IPS DF 6.9 (cell line): ENCODE results near the gene PALLD.

ENCODE experiments used
- DNase-seq: peaks from one replicate; pipeline ENCODE4 v3.0.0-alpha.2; 2013; ENCODE audit warnings: low read depth, low spot score
- H3K27ac ChIP-seq: one replicate; pipeline ENCODE4 v1.5.1; 2013; ENCODE audit warnings: low read length, control low read depth
- H3K27me3 ChIP-seq: 2 replicates; pipeline ENCODE4 v1.6.1; 2013; ENCODE audit warnings: mild to moderate bottlenecking, low read length; ENCODE audit not compliant: control insufficient read depth, insufficient read depth
- H3K36me3 ChIP-seq: 2 replicates; pipeline ENCODE4 v1.6.1; 2013; ENCODE audit warnings: low read length; ENCODE audit not compliant: control insufficient read depth, insufficient read depth
- H3K4me1 ChIP-seq: 2 replicates; pipeline ENCODE4 v1.6.1; 2013; ENCODE audit warnings: low read length; ENCODE audit not compliant: control insufficient read depth, insufficient read depth
- H3K4me3 ChIP-seq: 2 replicates; pipeline ENCODE4 v1.5.1; 2013; ENCODE audit warnings: mild to moderate bottlenecking, low read length
- H3K9me3 ChIP-seq: 2 replicates; pipeline ENCODE4 v1.6.1; 2013; ENCODE audit warnings: low read length, inconsistent platforms; ENCODE audit not compliant: control insufficient read depth, insufficient read depth
- WGBS: extraction: QIAGEN DNeasy Blood & Tissue Kit; methylation state at CpG from one replicate; pipeline ENCODE4 v1.1.7; 2013; ENCODE audit warnings: mixed read lengths, missing lambda C conversion rate; ENCODE audit not compliant: insufficient read length, insufficient coverage; 5-methylcytosine and 5-hydroxymethylcytosine counted together

PALLD gene

GRCh38 chr4:168646001-168646768 is 149.3 kb downstream of the PALLD start:
- no peak overlapping the region for H3K4me3 ChIP-seq
- no peak overlapping the region for H3K27ac ChIP-seq
- DNase-seq, result no peak
- H3K27me3 ChIP-seq, result no peaks in the 10 kb centered on the region
- no peaks in the 10 kb centered on the region for H3K4me1 ChIP-seq
- WGBS, result no CpG with 5 or more reads among the region's 7 CpGs
- H3K9me3 ChIP-seq, result no peaks in the 10 kb centered on the region
- no peaks in the 10 kb centered on the region for H3K36me3 ChIP-seq

- Histone ChIP-seq H3K4me1 (no peaks in the 10 kb centered on the region), H3K9me3 (no peaks in the 10 kb centered on the region), H3K27me3 (no peaks in the 10 kb centered on the region), H3K36me3 (no peaks in the 10 kb centered on the region), H3K27ac (no peak overlapping the region), H3K4me3 (no peak overlapping the region)
- WGBS, result no CpG with 5 or more reads among the region's 8 CpGs
- DNase-seq, result no peak
Observed at GRCh38 chr4:168647646-168648375, 151.0 kb downstream of the PALLD start.

DNA sequence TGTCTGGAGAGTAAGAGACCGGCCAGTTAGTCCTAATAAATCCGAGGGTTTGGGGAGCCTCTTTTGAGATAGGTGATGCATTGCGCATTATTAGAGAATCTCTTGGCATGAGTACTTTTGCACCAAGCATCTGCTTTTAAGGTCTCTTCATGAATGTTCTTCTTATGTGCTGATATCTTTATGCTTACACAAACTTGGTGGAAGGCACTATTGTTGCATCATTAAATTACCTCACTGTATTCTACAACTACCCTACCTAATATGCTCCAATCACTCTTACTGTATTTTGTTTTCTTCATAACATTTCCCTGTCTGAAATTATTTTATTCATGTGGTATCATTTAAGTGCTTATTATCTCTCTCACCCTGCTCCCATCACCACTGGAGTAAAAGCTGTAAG is 151.6 kb downstream of the PALLD start:
- Histone ChIP-seq H3K4me3 (no peak overlapping the region), H3K36me3 (no peaks in the 10 kb centered on the region), H3K27me3 (no peaks in the 10 kb centered on the region), H3K4me1 (no peaks in the 10 kb centered on the region), H3K27ac (no peak overlapping the region), H3K9me3 (no peaks in the 10 kb centered on the region)
- WGBS, result no CpG with 5 or more reads among the region's 3 CpGs
- DNase-seq, result no peak

GRCh38 chr4:168648929-168649328 is 152.1 kb downstream of the PALLD start:
- H3K27ac ChIP-seq, result no peak overlapping the region
- H3K36me3 ChIP-seq, result no peaks in the 10 kb centered on the region
- H3K27me3 ChIP-seq, result no peaks in the 10 kb centered on the region
- H3K9me3 ChIP-seq, result no peaks in the 10 kb centered on the region
- no CpG with 5 or more reads among the region's 3 CpGs for WGBS
- no peak for DNase-seq
- no peaks in the 10 kb centered on the region for H3K4me1 ChIP-seq
- H3K4me3 ChIP-seq, result no peak overlapping the region

- no peak for DNase-seq
- Histone ChIP-seq H3K36me3 (no peaks in the 10 kb centered on the region), H3K9me3 (no peaks in the 10 kb centered on the region), H3K27me3 (no peaks in the 10 kb centered on the region), H3K4me1 (no peaks in the 10 kb centered on the region), H3K27ac (no peak overlapping the region), H3K4me3 (no peak overlapping the region)
- no CpG with 5 or more reads among the region's 2 CpGs for WGBS
Observed at GRCh38 chr4:168651374-168651773, 154.5 kb downstream of the PALLD start.

DNA sequence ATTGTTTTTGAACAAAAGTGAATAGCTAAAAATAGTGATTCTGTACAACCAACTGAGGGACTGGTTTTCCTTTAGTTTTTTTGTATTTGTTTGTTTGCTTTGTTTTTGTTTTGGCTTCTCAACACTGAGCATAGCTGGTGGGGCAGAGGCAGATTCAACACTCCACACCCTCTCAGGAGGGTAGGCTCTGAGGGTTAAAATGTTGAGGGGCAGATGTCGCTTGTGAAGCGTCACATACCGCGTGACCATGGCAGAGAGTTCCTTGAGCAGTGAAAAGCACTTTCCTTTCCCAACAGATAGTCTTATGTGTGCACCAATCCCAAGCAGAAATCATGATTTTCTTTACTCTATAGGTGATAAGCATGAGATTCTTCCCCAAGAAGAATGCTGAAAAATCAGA is 155.0 kb downstream of the PALLD start:
- no CpG with 5 or more reads among the region's 4 CpGs for WGBS
- no peak for DNase-seq

GRCh38 chr4:168652755-168653154 is 155.9 kb downstream of the PALLD start:
- Histone ChIP-seq H3K4me1 (no peaks in the 10 kb centered on the region), H3K27me3 (no peaks in the 10 kb centered on the region), H3K36me3 (no peaks in the 10 kb centered on the region), H3K9me3 (no peaks in the 10 kb centered on the region), H3K4me3 (no peak overlapping the region), H3K27ac (no peak overlapping the region)
- DNase-seq, result no peak
- WGBS, result no CpG with 5 or more reads among the region's 2 CpGs

More for the DNA sequence above, 155.0 kb downstream of the PALLD start:
- no peak overlapping the region for H3K27ac ChIP-seq
- no peaks in the 10 kb centered on the region for H3K4me1 ChIP-seq
- H3K36me3 ChIP-seq, result no peaks in the 10 kb centered on the region
- no peak overlapping the region for H3K4me3 ChIP-seq
- H3K27me3 ChIP-seq, result no peaks in the 10 kb centered on the region
- no peaks in the 10 kb centered on the region for H3K9me3 ChIP-seq

- no peaks in the 10 kb centered on the region for H3K27me3 ChIP-seq
- no peaks in the 10 kb centered on the region for H3K36me3 ChIP-seq
- H3K4me1 ChIP-seq, result no peaks in the 10 kb centered on the region
- H3K9me3 ChIP-seq, result no peaks in the 10 kb centered on the region
- H3K27ac ChIP-seq, result no peak overlapping the region
- H3K4me3 ChIP-seq, result no peak overlapping the region
- no peak for DNase-seq
- 100% methylated on average over 1 of the region's 4 CpGs for WGBS
Observed at GRCh38 chr4:168654104-168654847, 157.4 kb downstream of the PALLD start.

DNA sequence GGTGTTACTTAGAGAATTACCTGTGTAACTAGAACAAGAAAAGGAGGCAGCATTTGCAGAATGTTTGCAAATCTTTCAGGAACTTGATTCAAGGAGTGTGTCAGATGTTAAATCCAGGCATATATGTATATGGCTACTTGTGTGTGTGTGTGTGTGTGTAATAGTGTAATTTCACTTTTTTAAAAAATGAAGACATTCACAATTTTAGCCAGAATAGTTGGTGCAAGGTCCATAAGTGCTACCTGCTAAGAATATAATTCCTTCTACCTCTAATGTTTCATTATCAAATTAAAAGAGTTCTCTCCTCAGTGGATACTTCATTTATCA is 158.0 kb downstream of the PALLD start:
- DNase-seq, result no peak
- H3K27me3 ChIP-seq, result no peaks in the 10 kb centered on the region
- no peak overlapping the region for H3K4me3 ChIP-seq

DNA sequence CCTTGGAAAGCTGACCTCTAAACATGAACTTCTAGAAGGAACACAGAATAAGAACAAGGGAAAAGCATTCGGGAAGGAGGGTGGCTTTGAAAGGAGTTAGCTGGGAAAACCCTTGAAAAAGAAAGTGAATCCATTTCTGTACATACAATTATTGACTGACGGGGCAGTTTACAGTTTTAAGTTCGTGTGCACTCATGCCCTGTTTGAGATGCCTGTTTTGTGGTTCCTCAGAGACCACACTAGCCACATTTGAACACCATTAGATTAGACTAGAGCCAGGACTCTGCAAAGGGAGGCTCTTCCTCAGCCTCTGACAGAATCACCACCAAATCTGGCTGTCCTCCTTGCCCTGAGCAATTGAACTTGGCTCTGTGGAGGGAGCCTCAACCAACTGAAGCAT is 158.3 kb downstream of the PALLD start:
- no peak for DNase-seq
- Histone ChIP-seq H3K9me3 (no peaks in the 10 kb centered on the region), H3K36me3 (no peaks in the 10 kb centered on the region), H3K4me3 (no peak overlapping the region), H3K4me1 (no peaks in the 10 kb centered on the region), H3K27me3 (no peaks in the 10 kb centered on the region), H3K27ac (no peak overlapping the region)
- no CpG with 5 or more reads among the region's 3 CpGs for WGBS

More for the DNA sequence above, 158.0 kb downstream of the PALLD start:
- Histone ChIP-seq H3K4me1 (no peaks in the 10 kb centered on the region), H3K36me3 (no peaks in the 10 kb centered on the region), H3K9me3 (no peaks in the 10 kb centered on the region), H3K27ac (no peak overlapping the region)
